Subcutaneous abdominal adipose tissue (tissue), 5 donors: Measurements from ENCODE around the gene DHRS7B.
"Not testable (repeated sequence)": the region's sequence is repeated elsewhere in the genome, so short reads cannot be mapped to it uniquely, and the experiment has no call there.

Experiments
- H3K27ac ChIP-seq: one replicate; pipeline ENCODE4 v1.7.0; 2013; ENCODE audit warnings: low read depth, mild to moderate bottlenecking, inconsistent platforms, low read length, moderate library complexity
- H3K27me3 ChIP-seq, 5 donors: one replicate each; pipeline ENCODE4 v1.7.0; 2013; ENCODE audit warnings: low read length in 5 of 5, inconsistent platforms in 1 of 5; ENCODE audit not compliant: control insufficient read depth in 5 of 5, insufficient read depth in 4 of 5
- H3K36me3 ChIP-seq, 5 donors: one replicate each; pipeline ENCODE4 v1.7.0; 2013; ENCODE audit warnings: low read length in 5 of 5; ENCODE audit not compliant: control insufficient read depth in 5 of 5, insufficient read depth in 5 of 5
- H3K4me1 ChIP-seq, 5 donors: one replicate each; pipeline ENCODE4 v1.7.0; 2013; ENCODE audit warnings: low read length in 5 of 5, mild to moderate bottlenecking in 3 of 5, moderate library complexity in 1 of 5; ENCODE audit not compliant: control insufficient read depth in 5 of 5, insufficient read depth in 5 of 5
- H3K4me3 ChIP-seq, 5 donors: one replicate each; pipeline ENCODE4 v1.7.0; 2013; ENCODE audit warnings: low read length in 5 of 5, low read depth in 1 of 5
- H3K9ac ChIP-seq, 5 donors: one replicate each; pipeline ENCODE4 v1.7.0; 2013; ENCODE audit warnings: low read length in 5 of 5, mild to moderate bottlenecking in 4 of 5, moderate library complexity in 3 of 5
- H3K9me3 ChIP-seq, 5 donors: one replicate each; pipeline ENCODE4 v1.7.0; 2013; ENCODE audit warnings: low read length in 5 of 5; ENCODE audit not compliant: control insufficient read depth in 5 of 5
- donor health status: healthy.
- donor health status: healthy.
- donor health status: healthy.
- donor health status: healthy.
- donor health status: healthy.

Gene DHRS7B

DNA sequence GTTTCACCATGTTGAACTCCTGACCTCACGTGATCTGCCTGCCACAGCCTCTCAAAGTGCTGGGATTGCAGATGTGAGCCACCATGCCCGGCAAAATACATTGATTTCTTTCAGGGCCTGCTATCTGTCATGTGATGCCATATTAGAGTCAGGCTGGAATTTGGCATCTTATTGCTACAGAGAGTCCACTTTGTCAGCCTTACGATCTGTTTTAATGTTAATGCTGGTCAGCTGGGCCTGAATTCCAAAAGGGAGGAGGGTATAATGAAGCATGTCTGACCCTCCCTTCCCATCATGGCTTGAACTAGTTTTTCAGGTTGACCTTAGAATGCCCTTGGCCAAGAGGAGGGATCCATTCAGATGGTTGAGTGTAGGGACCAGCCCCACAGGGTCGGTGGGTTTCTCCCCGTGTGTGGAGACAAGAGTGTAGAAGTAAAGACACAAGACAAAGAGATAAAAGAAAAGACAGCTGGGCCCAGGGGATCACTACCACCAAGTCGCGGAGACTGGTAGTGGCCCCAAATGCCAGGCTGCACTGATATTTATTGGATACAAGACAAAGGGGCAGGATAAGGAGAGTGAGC lies 19.6 kb upstream of the DHRS7B start:
- not testable (repeated sequence) for H3K36me3 ChIP-seq, H3K9ac ChIP-seq, H3K27me3 ChIP-seq, H3K27ac ChIP-seq, H3K4me3 ChIP-seq, H3K4me1 ChIP-seq, H3K9me3 ChIP-seq

DNA sequence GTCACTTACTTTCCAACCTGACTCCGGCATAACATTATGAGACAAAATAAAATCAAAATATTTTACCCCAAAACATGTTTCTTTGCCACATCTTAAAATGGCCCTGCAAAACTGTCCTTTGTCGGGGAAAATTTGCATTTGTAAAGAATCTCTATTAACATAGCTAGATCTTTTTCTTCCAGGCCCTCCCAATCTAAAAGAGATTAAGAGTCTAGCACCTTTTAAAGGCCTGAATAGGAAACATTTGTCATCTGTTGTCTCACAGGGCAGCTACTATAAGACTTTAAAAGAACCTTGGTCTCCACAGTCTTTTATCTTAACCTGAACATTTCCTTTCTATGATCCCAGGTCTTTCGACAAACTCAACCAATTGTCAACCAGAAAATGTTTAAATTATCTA lies 18.1 kb upstream of the DHRS7B start:
- Histone ChIP-seq H3K36me3 (no peaks in the 10 kb centered on the region), H3K27me3 (peaks cover 0 to 2% (median 0%) of the 10 kb centered on the region in 5 donors), H3K4me3 (no peak overlapping the region), H3K9ac (no peak overlapping the region), H3K4me1 (no peaks in the 10 kb centered on the region), H3K9me3 (no peaks in the 10 kb centered on the region), H3K27ac (no peak overlapping the region)

- H3K27me3 ChIP-seq = peaks cover 0 to 4% (median 0%) of the 10 kb centered on the region in 5 donors
- H3K9me3 ChIP-seq = no peaks in the 10 kb centered on the region
- H3K4me1 ChIP-seq = peaks cover 0 to 3% (median 0%) of the 10 kb centered on the region in 5 donors
- no peak overlapping the region for H3K4me3 ChIP-seq
- no peaks in the 10 kb centered on the region for H3K36me3 ChIP-seq
- no peak overlapping the region for H3K9ac ChIP-seq
- H3K27ac ChIP-seq = no peak overlapping the region
Observed at GRCh38 chr17:21113049-21113690, 13.6 kb upstream of the DHRS7B start.

DNA sequence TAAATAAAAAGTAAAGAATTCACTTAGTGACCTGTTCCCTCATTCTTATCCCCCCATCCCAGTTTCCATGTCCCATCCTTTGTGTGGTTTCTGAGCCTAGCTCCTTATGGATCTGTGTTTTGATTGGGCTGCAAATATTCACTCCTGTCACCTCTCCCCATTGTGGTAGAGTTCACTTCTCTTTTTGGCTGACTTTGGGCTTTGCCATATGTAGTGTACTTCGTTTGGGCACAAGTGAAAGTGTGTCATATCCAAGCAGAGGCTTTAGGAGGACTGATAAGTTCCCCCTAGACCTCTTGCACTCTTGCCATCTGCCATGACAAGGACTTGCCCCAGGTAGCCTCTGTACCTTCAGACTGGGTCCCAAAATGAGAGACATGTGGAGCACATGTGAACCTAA lies 13.0 kb upstream of the DHRS7B start:
- no peak overlapping the region for H3K4me3 ChIP-seq
- peaks cover 0 to 3% (median 0%) of the 10 kb centered on the region in 5 donors for H3K4me1 ChIP-seq
- no peak overlapping the region for H3K9ac ChIP-seq
- peaks cover 0 to 4% (median 0%) of the 10 kb centered on the region in 5 donors for H3K27me3 ChIP-seq
- no peaks in the 10 kb centered on the region for H3K36me3 ChIP-seq
- H3K9me3 ChIP-seq = no peaks in the 10 kb centered on the region
- H3K27ac ChIP-seq = no peak overlapping the region

GRCh38 chr17:21114791-21115190 lies 12.0 kb upstream of the DHRS7B start:
- H3K4me1 ChIP-seq, H3K27ac ChIP-seq, H3K27me3 ChIP-seq, H3K4me3 ChIP-seq, H3K36me3 ChIP-seq, H3K9me3 ChIP-seq, H3K9ac ChIP-seq: not testable (repeated sequence)

- Histone ChIP-seq H3K27ac (no peak overlapping the region), H3K9ac (no peak overlapping the region), H3K4me3 (no peak overlapping the region), H3K36me3 (no peaks in the 10 kb centered on the region), H3K4me1 (peaks cover 0 to 10% (median 7%) of the 10 kb centered on the region in 5 donors), H3K27me3 (peaks cover 0 to 7% (median 0%) of the 10 kb centered on the region in 5 donors), H3K9me3 (no peaks in the 10 kb centered on the region)
Observed at GRCh38 chr17:21119247-21119918, 7.4 kb upstream of the DHRS7B start.

- Histone ChIP-seq H3K9me3 (no peaks in the 10 kb centered on the region), H3K27me3 (peaks cover 0 to 7% (median 0%) of the 10 kb centered on the region in 5 donors), H3K4me3 (no peak overlapping the region), H3K36me3 (no peaks in the 10 kb centered on the region), H3K4me1 (peaks cover 0 to 10% (median 7%) of the 10 kb centered on the region in 5 donors), H3K27ac (no peak overlapping the region), H3K9ac (no peak overlapping the region)
Observed at GRCh38 chr17:21119919-21120249, 6.9 kb upstream of the DHRS7B start.

- Histone ChIP-seq H3K36me3 (no peaks in the 10 kb centered on the region), H3K4me3 (no peak overlapping the region), H3K27ac (no peak overlapping the region), H3K9me3 (no peaks in the 10 kb centered on the region), H3K4me1 (peaks cover 3 to 33% (median 24%) of the 10 kb centered on the region in 5 donors), H3K27me3 (peaks cover 0 to 3% (median 0%) of the 10 kb centered on the region in 5 donors), H3K9ac (no peak overlapping the region)
Observed at GRCh38 chr17:21124086-21124485, 2.7 kb upstream of the DHRS7B start.

DNA sequence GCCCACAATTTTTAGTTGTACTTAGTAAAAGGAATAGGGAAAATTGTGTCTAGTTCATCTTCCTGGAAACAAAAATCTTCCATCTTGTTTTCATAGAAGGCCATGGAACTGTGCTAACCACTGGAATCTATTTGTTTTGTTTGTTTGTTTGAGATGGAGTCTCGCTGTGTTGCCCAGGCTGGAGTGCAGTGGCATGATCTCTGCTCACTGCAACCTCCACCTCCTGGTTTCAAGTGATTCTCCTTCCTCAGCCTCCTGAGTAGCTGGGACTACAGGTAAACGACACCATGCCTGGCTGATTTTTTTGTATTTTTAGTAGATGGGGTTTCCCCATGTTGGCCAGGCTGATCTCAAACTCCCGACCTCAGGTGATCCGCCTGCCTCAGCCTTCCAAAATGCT lies 2.2 kb upstream of the DHRS7B start:
- H3K27ac ChIP-seq, H3K27me3 ChIP-seq, H3K4me3 ChIP-seq, H3K9me3 ChIP-seq, H3K36me3 ChIP-seq, H3K9ac ChIP-seq: not testable (repeated sequence)
- peaks cover 3 to 33% (median 24%) of the 10 kb centered on the region in 5 donors for H3K4me1 ChIP-seq

DNA sequence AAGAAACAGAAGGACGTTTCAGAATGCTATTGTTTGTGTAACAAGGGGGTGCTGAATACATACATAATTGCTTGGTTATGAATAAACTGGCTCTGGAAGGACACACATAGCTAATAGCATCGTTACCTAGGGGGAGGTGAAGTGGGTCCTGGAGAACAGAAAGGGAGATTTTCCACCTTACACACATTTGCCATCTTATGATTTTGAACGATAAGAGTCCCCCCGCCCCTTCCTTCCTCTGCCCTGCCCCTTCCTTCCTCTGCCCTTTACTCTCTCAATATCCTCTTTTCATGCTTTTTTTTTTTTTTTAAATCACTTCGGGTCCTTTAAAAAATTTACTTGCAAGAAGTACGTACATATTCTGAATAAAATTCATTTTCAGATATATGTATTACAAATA lies 902 bp upstream of the DHRS7B start:
- Histone ChIP-seq H3K4me1 (peaks cover 3 to 28% (median 24%) of the 10 kb centered on the region in 5 donors), H3K4me3 (peak overlapping the region in 3 of 5 donors; percentile 32 to 93 (median 86)), H3K36me3 (no peaks in the 10 kb centered on the region), H3K9me3 (no peaks in the 10 kb centered on the region), H3K27ac (peak overlapping the region; percentile 93), H3K9ac (peak overlapping the region in 1 of 5 donors; percentile 95), H3K27me3 (peaks cover 0 to 3% (median 0%) of the 10 kb centered on the region in 5 donors)
